Neural cell (in vitro differentiated cells): ENCODE data around the gene CPS1. TPM values are rescaled to one million over a fixed set of nuclear protein-coding genes. Genes with fewer than 3 reads are reported as not detected.

Experiments
- H2AFZ ChIP-seq: fragments of 200-600, 300-800 bp; sonication (generic), shearing (Covaris generic); 2 replicates; pipeline ENCODE4 v1.6.0; 2014; ENCODE audit warnings: low read depth, mild to moderate bottlenecking, antibody characterized with exemption, low read length, moderate library complexity
- H3F3A ChIP-seq: fragments of 200-600 bp; shearing (Covaris generic); 2 replicates; pipeline ENCODE4 v1.6.1; 2016; ENCODE audit warnings: mild to moderate bottlenecking, moderate library complexity, mixed read lengths, antibody characterized with exemption, low read length; ENCODE audit not compliant: insufficient read depth, poor library complexity, severe bottlenecking
- H3K27ac ChIP-seq: fragments of 200-600, 300-800 bp; sonication (generic), shearing (Covaris generic); 2 replicates; pipeline ENCODE4 v1.5.1; 2014; ENCODE audit warnings: mild to moderate bottlenecking, low read length, moderate library complexity
- H3K27me3 ChIP-seq: fragments of 300-800, 200-600 bp; sonication (generic), shearing (Covaris generic); 2 replicates; pipeline ENCODE4 v1.6.0; 2014; ENCODE audit warnings: mild to moderate bottlenecking, low read depth, low read length, moderate library complexity; ENCODE audit not compliant: insufficient read depth
- H3K36me3 ChIP-seq: fragments of 300-800, 200-600 bp; sonication (generic), shearing (Covaris generic); 2 replicates; pipeline ENCODE4 v1.5.1; 2014; ENCODE audit warnings: mild to moderate bottlenecking, antibody characterized with exemption, low read length, moderate library complexity; ENCODE audit not compliant: insufficient read depth
- H3K4me2 ChIP-seq: fragments of 300-800, 200-600 bp; sonication (generic), shearing (Covaris generic); 2 replicates; pipeline ENCODE4 v1.6.0; 2014; ENCODE audit warnings: mild to moderate bottlenecking, low read length
- H3K4me3 ChIP-seq: fragments of 300-800, 200-600 bp; sonication (generic), shearing (Covaris generic); 2 replicates; pipeline ENCODE4 v1.5.1; 2014; ENCODE audit warnings: mild to moderate bottlenecking, low read length, moderate library complexity
- H3K79me2 ChIP-seq: fragments of 200-600 bp; shearing (Covaris generic); replicated peaks from 2 replicates; pipeline ENCODE4 v1.6.0; 2014; ENCODE audit warnings: mild to moderate bottlenecking, low read length, moderate library complexity; ENCODE audit not compliant: insufficient read depth
- H3K9ac ChIP-seq: fragments of 300-800, 200-600 bp; sonication (generic), shearing (Covaris generic); 2 replicates; pipeline ENCODE4 v1.6.1; 2016; ENCODE audit warnings: mild to moderate bottlenecking, low read length, mixed read lengths
- H3K9me2 ChIP-seq: fragments of 200-600 bp; shearing (Covaris generic); 2 replicates; pipeline ENCODE4 v1.6.1; 2016; ENCODE audit warnings: mild to moderate bottlenecking, low read length, mixed read lengths; ENCODE audit not compliant: insufficient read depth
- H3K9me3 ChIP-seq: fragments of 200-600, 300-800 bp; sonication (generic), shearing (Covaris generic); 2 replicates; pipeline ENCODE4 v1.6.1; 2016; ENCODE audit warnings: mild to moderate bottlenecking, mixed run types, low read length, moderate library complexity, mixed read lengths
- H4K20me1 ChIP-seq: fragments of 200-600 bp; shearing (Covaris generic); 2 replicates; pipeline ENCODE4 v1.6.1; 2016; ENCODE audit warnings: mild to moderate bottlenecking, mixed run types; ENCODE audit not compliant: insufficient read depth
- CTCF ChIP-seq: fragments of 450-650 bp; IDR thresholded peaks from 2 replicates; pipeline ENCODE4 v1.5.1; 2014; ENCODE audit warnings: antibody characterized with exemption, mild to moderate bottlenecking, moderate library complexity; ENCODE audit not compliant: poor library complexity, severe bottlenecking
- EP300 ChIP-seq: fragments of 450-650 bp; conservative IDR thresholded peaks from 2 replicates; pipeline ENCODE4 v1.6.1; 2014; ENCODE audit warnings: antibody characterized with exemption, mild to moderate bottlenecking, moderate library complexity; ENCODE audit not compliant: poor library complexity, severe bottlenecking
- EZH2 ChIP-seq: fragments of 200-600, 300-800 bp; shearing (Covaris generic), sonication (generic); IDR thresholded peaks from 2 replicates; pipeline ENCODE4 v1.6.1; 2014; ENCODE audit warnings: antibody characterized with exemption, low read length, borderline replicate concordance, mild to moderate bottlenecking; ENCODE audit not compliant: insufficient read depth, poor library complexity, severe bottlenecking
- MXI1 ChIP-seq: fragments of 450-650 bp; conservative IDR thresholded peaks from 2 replicates; pipeline ENCODE4 v1.6.1; 2014; ENCODE audit warnings: antibody characterized with exemption, mild to moderate bottlenecking; ENCODE audit not compliant: poor library complexity, severe bottlenecking
- POLR2AphosphoS5 ChIP-seq: IDR thresholded peaks from 2 replicates; pipeline ENCODE4 v1.6.1; 2012
- RAD21 ChIP-seq: fragments of 450-650 bp; conservative IDR thresholded peaks from 2 replicates; pipeline ENCODE4 v1.6.1; 2014; ENCODE audit warnings: antibody characterized with exemption, mild to moderate bottlenecking, moderate library complexity
- REST ChIP-seq: IDR thresholded peaks from 2 replicates; pipeline ENCODE4 v1.6.1; 2012; ENCODE audit warnings: borderline replicate concordance
- SMC3 ChIP-seq: fragments of 450-650 bp; conservative IDR thresholded peaks from 2 replicates; pipeline ENCODE4 v1.6.1; 2014; ENCODE audit warnings: antibody characterized with exemption, mild to moderate bottlenecking, moderate library complexity; ENCODE audit not compliant: poor library complexity
- TAF1 ChIP-seq: IDR thresholded peaks from 2 replicates; pipeline ENCODE4 v1.6.1; 2012; ENCODE audit warnings: low read depth
- polyA plus RNA-seq: library from polyadenylated mRNA; depleted of rRNA; stranded (reverse); fragments of >200 nt; gene quantifications from 2 replicates; pipeline ENCODE4 v1.2.3, GENCODE V29; 2014

CPS1 gene
- polyA plus RNA-seq, 1 donor from 2014 or later: 0.25 TPM

GRCh38 chr2:210727549-210727948, 171.2 kb downstream of the CPS1 start:
- no peak overlapping the region for H3K4me3 ChIP-seq
- no peak overlapping the region for H3K9ac ChIP-seq
- no peaks in the 10 kb centered on the region for H3K9me2 ChIP-seq
- TF ChIP-seq TAF1: no peak
- TF ChIP-seq CTCF: no peak
- TF ChIP-seq EZH2: no peak
- no peak for TF ChIP-seq POLR2AphosphoS5
- no peak for TF ChIP-seq EP300
- no peak for TF ChIP-seq REST
- TF ChIP-seq SMC3: no peak
- no peak for TF ChIP-seq MXI1
- TF ChIP-seq RAD21: no peak
- H2AFZ ChIP-seq: no peak overlapping the region
- H3K9me3 ChIP-seq: no peaks in the 10 kb centered on the region
- H3F3A ChIP-seq: no peaks in the 10 kb centered on the region
- no peaks in the 10 kb centered on the region for H3K27me3 ChIP-seq
- no peaks in the 10 kb centered on the region for H3K36me3 ChIP-seq
- H3K79me2 ChIP-seq: no peaks in the 10 kb centered on the region
- no peak overlapping the region for H3K27ac ChIP-seq
- H4K20me1 ChIP-seq: no peaks in the 10 kb centered on the region
- H3K4me2 ChIP-seq: no peak overlapping the region

Other genes with a start within 250 kb of the CPS1 start
- not detected in 2 replicates for gene MYL1, start 241.4 kb upstream of the CPS1 start, polyA plus RNA-seq
- 74.0 and 76.7 TPM in 2 replicates for gene LANCL1, start 79.8 kb upstream of the CPS1 start, polyA plus RNA-seq